Subcutaneous adipose tissue (tissue), 4 donors: ENCODE data around the gene SCUBE2. TPM values are rescaled to one million over a fixed set of nuclear protein-coding genes. Genes with fewer than 3 reads are reported as not detected.

Experiments used
- total RNA-seq, 4 donors: library from RNA; depleted of rRNA; stranded (reverse); fragments of >200 nt; gene quantifications; one replicate each; pipeline ENCODE4 v1.1.0, GENCODE V29; 2016
- TF ChIP-seq, protein P1 (sequence below): fragments of 450-650 bp; IDR thresholded peaks from one replicate; pipeline ENCODE4 v1.5.1; 2016; ENCODE audit warnings: low read depth, mild to moderate bottlenecking, control low read depth, antibody characterized with exemption, moderate library complexity

The SCUBE2 gene
- total RNA-seq, 4 donors from 2014 or later: 16.6 to 55.2 (median 31.9) TPM

- TF ChIP-seq, protein P1, sequence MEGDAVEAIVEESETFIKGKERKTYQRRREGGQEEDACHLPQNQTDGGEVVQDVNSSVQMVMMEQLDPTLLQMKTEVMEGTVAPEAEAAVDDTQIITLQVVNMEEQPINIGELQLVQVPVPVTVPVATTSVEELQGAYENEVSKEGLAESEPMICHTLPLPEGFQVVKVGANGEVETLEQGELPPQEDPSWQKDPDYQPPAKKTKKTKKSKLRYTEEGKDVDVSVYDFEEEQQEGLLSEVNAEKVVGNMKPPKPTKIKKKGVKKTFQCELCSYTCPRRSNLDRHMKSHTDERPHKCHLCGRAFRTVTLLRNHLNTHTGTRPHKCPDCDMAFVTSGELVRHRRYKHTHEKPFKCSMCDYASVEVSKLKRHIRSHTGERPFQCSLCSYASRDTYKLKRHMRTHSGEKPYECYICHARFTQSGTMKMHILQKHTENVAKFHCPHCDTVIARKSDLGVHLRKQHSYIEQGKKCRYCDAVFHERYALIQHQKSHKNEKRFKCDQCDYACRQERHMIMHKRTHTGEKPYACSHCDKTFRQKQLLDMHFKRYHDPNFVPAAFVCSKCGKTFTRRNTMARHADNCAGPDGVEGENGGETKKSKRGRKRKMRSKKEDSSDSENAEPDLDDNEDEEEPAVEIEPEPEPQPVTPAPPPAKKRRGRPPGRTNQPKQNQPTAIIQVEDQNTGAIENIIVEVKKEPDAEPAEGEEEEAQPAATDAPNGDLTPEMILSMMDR: no peak
Observed at GRCh38 chr11:9090488-9091043, 833 bp downstream of the SCUBE2 start.

DNA sequence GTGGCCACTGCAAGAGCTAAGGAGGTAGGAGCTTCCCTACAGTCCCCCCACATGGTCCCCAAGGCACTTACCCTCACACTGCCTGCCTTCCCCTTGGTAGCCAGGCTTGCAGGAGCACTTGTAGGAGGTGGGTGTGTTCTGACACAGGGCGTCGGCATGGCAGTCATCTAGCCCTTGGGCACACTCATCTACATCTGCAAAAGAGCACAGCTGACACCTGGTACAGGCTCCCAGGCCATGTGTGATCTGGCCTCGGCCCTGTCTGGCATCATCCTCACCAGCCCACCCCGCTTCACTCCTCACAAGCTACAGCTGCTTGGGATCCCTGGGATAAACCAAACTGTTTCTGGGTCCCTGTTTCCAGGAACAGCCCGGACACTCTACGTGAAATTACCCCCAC lies 1.8 kb downstream of the SCUBE2 start:
- TF ChIP-seq, protein P1: no peak

DNA sequence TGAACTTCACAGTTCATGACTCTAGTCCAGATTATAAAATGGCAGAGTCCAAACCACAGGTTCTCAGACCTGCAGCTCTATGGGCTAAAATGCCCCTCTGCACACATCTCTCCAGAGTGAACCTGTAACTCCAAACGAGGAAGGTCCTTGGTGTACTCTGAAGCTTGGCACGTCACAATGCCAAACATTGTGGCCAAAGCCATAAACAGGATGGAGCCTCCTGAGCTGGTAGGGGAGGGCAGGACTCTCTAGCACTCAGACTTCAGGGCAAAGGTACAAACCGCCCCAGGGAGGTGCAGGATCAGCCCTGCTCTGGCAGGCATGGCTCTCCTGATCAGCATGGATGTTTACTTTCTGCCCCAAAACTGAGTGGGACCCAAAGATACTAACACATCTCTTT lies 2.3 kb downstream of the SCUBE2 start:
- TF ChIP-seq, protein P1: no peak

- TF ChIP-seq, protein P1: no peak
Observed at GRCh38 chr11:9082575-9082974, 8.8 kb downstream of the SCUBE2 start.

DNA sequence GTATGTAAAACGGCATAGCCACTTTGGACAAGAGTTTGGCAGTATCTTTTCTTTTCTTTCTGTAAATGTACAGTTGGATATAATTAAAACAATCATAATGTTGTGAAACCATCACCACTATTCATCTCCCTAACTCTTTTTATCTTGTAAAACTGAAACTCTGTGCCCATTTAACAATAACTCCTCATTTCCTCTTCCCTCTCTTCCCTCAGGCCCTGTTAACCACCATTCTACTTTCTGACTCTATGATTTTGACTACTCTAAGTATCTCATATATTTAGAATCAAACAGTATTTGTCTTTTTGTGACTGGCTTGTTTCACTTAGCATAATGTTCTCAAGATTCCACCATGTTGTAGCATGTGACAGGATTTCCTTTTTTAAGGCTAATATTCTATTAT lies 10.2 kb downstream of the SCUBE2 start:
- TF ChIP-seq, protein P1: no peak

DNA sequence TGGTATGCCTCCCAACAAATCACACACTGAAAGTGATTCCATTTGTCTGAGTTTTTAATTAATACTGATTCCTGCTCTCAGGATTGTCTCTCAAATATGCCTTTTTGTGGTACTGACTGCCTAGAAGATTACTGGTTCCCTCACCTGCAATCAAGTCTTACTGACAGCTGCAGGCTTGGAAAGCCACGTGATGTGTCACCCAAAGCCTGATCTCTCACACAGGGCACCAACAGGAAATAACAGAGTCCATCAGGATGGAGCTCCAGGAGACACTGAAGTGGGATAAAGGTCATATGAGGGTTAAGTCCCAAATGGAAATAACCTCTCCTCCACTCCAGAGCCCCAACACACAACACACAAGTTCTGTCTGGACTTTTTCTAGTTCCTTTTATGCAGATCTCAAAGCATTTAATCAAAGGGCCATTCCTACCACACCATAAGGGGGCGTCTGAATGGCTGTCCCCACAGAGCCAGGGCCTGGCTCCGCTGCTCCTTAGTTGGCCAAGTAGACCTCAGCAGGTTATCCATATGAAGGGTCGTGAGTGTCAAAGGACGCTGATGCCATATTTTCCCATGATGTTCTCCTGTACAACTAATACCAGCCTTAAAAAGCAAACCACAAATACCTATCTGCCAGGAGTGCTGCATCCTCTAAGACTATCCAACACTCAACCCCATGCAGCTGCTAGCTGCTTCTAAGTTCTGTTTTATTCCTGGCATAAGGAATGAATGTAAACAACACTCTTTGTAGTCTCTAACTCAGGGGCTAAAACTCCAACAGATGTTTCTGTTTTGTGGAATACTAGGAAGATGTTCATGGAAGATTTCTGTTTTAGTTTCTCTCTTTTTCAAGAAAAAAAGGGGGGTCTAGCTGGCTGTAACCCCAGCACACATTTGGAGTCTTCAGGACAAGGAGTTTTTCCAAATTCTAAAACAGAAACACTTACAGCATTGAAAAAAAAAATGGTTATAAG lies 13.0 kb downstream of the SCUBE2 start:
- TF ChIP-seq, protein P1: no peak

DNA sequence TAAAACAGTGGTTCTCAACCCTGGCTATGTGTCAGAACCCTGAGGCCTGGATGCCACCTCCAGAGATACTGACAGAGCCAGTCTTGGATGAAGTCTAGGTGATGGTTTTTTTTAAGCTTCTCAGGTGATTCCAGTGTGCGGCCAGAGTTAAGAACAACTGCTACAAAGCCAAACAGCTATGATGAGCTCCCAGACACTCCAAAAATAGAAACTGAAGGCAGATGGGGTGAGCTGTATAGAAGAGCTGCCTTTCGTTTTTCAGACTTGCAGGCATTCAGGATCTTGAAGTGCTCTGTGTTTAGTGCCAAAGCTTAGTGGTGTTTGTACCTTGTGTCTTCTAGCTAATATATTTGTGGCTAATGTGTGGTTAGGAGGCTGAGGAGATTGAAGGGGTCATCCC lies 14.2 kb downstream of the SCUBE2 start:
- TF ChIP-seq, protein P1: no peak
